Uterus (tissue), 2 donors: ENCODE results near the gene PHTF2.

ENCODE experiments used
- POLR2A ChIP-seq, 2 donors: fragments of 450-650 bp; IDR thresholded peaks; one replicate each; pipeline ENCODE4 v1.6.1; 2016; ENCODE audit warnings: antibody characterized with exemption in 2 of 2, mild to moderate bottlenecking in 1 of 2, moderate library complexity in 1 of 2
- TF ChIP-seq, protein P1 (sequence below), 4 experiments: fragments of 200-600 bp in 2 of 4; fragments of 450-650 bp in 2 of 4; sonication (generic) in 2 of 4; IDR thresholded peaks; one replicate each; pipeline ENCODE4 v1.5.1; 2016 to 2019; ENCODE audit warnings: antibody characterized with exemption in 4 of 4, mild to moderate bottlenecking in 2 of 4, moderate library complexity in 1 of 4

DNA sequence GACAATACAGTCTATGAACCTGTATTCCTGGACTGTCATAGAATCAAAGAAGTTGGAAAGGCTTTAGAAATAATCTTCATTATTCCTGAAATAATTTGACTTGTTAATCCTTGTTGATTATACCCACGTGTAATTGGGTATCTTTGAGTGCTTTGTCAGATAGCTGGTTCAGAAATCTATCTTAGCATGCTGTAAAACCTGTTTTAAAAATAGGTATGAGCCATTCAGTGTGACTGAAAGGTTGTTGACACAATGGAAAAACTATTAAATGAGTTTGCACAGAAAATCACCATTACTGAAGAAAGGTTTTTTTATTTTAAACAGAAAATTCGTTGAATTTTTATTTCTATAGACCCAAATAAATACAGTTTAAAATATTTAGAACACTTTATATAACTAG lies 38.7 kb downstream of the PHTF2 start:
- TF ChIP-seq, protein P1, sequence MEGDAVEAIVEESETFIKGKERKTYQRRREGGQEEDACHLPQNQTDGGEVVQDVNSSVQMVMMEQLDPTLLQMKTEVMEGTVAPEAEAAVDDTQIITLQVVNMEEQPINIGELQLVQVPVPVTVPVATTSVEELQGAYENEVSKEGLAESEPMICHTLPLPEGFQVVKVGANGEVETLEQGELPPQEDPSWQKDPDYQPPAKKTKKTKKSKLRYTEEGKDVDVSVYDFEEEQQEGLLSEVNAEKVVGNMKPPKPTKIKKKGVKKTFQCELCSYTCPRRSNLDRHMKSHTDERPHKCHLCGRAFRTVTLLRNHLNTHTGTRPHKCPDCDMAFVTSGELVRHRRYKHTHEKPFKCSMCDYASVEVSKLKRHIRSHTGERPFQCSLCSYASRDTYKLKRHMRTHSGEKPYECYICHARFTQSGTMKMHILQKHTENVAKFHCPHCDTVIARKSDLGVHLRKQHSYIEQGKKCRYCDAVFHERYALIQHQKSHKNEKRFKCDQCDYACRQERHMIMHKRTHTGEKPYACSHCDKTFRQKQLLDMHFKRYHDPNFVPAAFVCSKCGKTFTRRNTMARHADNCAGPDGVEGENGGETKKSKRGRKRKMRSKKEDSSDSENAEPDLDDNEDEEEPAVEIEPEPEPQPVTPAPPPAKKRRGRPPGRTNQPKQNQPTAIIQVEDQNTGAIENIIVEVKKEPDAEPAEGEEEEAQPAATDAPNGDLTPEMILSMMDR (IDR thresholded peaks at IDR 0.05) = no peak
- no peak for TF ChIP-seq POLR2A (IDR thresholded peaks at IDR 0.05)
